PFSK-1 (cell line): ENCODE results near the gene MSANTD7.

Experiments used
- FOXP2 ChIP-seq: optimal IDR thresholded peaks from 2 replicates; pipeline ENCODE3; 2011; ENCODE audit warnings: borderline replicate concordance, control low read depth, inconsistent platforms; ENCODE audit not compliant: insufficient read depth; ENCODE audit errors: extremely low read length, extremely low read depth
- POLR2AphosphoS5 ChIP-seq: IDR thresholded peaks from 2 replicates; pipeline ENCODE4 v1.6.1; 2012; ENCODE audit warnings: low read depth, mild to moderate bottlenecking, control low read depth, low read length, moderate library complexity
- REST ChIP-seq, 2 experiments: IDR thresholded peaks; 2 replicates each; pipeline versions ENCODE4 v1.6.1 to v1.8.0; 2011 to 2012; ENCODE audit warnings: low read depth in 2 of 2, low read length in 2 of 2, control low read depth in 1 of 2, inconsistent platforms in 1 of 2, mild to moderate bottlenecking in 1 of 2, moderate library complexity in 1 of 2; ENCODE audit not compliant: insufficient read depth in 1 of 2
- SIN3A ChIP-seq: IDR thresholded peaks from 2 replicates; pipeline ENCODE4 v1.6.1; 2012; ENCODE audit warnings: mild to moderate bottlenecking, low read length, moderate library complexity, borderline replicate concordance; ENCODE audit not compliant: insufficient read depth
- TAF1 ChIP-seq: IDR thresholded peaks from 2 replicates; pipeline ENCODE4 v1.6.1; 2012; ENCODE audit warnings: low read length, control low read depth, borderline replicate concordance; ENCODE audit not compliant: insufficient read depth

Gene MSANTD7

GRCh38 chr10:14843327-14843988 is 5.4 kb downstream of the MSANTD7 start:
- TF ChIP-seq SIN3A, result no peak
- TF ChIP-seq POLR2AphosphoS5, result no peak
- no peak for TF ChIP-seq FOXP2
- TF ChIP-seq TAF1, result no peak

GRCh38 chr10:14844948-14845347 is 6.8 kb downstream of the MSANTD7 start:
- TF ChIP-seq POLR2AphosphoS5, result no peak
- no peak for TF ChIP-seq SIN3A
- no peak for TF ChIP-seq FOXP2
- TF ChIP-seq TAF1, result no peak
- no peak for TF ChIP-seq REST (IDR thresholded peaks at IDR 0.05; ENCODE audit: insufficient read depth in 1 of 2, low read depth in 2 of 2, low read length in 2 of 2)

GRCh38 chr10:14852236-14852635 is 14.1 kb downstream of the MSANTD7 start:
- TF ChIP-seq SIN3A (no peak), FOXP2 (no peak), POLR2AphosphoS5 (no peak), REST (IDR thresholded peaks at IDR 0.05; ENCODE audit: insufficient read depth in 1 of 2, low read depth in 2 of 2, low read length in 2 of 2) (no peak), TAF1 (no peak)

GRCh38 chr10:14855453-14855852 is 17.3 kb downstream of the MSANTD7 start:
- TF ChIP-seq POLR2AphosphoS5, result no peak

GRCh38 chr10:14858338-14858960 is 20.3 kb downstream of the MSANTD7 start:
- no peak for TF ChIP-seq POLR2AphosphoS5
- no peak for TF ChIP-seq SIN3A
- TF ChIP-seq FOXP2, result no peak
- TF ChIP-seq TAF1, result no peak
- no peak for TF ChIP-seq REST (IDR thresholded peaks at IDR 0.05; ENCODE audit: insufficient read depth in 1 of 2, low read depth in 2 of 2, low read length in 2 of 2)

GRCh38 chr10:14859043-14859442 is 20.9 kb downstream of the MSANTD7 start:
- TF ChIP-seq REST (IDR thresholded peaks at IDR 0.05; ENCODE audit: insufficient read depth in 1 of 2, low read depth in 2 of 2, low read length in 2 of 2), result no peak
- TF ChIP-seq FOXP2, result no peak
- TF ChIP-seq POLR2AphosphoS5, result no peak
- no peak for TF ChIP-seq TAF1
- TF ChIP-seq SIN3A, result no peak
